KMS-11 (cell line): ENCODE data around the gene SLC25A13.

ENCODE experiments used
- H2AFZ ChIP-seq: fragments of 200-600 bp; sonication (generic); 2 replicates; pipeline ENCODE4 v1.6.1; 2016; ENCODE audit warnings: antibody characterized with exemption, mixed run types, low read depth
- H3K27ac ChIP-seq: fragments of 200-600 bp; sonication (generic); 2 replicates; pipeline ENCODE4 v1.6.1; 2016; ENCODE audit warnings: mild to moderate bottlenecking, mixed run types
- H3K27me3 ChIP-seq: fragments of 200-600 bp; sonication (generic); 2 replicates; pipeline ENCODE4 v1.6.1; 2017; ENCODE audit warnings: mild to moderate bottlenecking, low read depth, mixed run types, moderate library complexity; ENCODE audit not compliant: insufficient read depth
- H3K36me3 ChIP-seq: fragments of 200-600 bp; sonication (generic); 2 replicates; pipeline ENCODE4 v1.6.1; 2017; ENCODE audit warnings: mild to moderate bottlenecking, mixed run types; ENCODE audit not compliant: insufficient read depth
- H3K4me1 ChIP-seq: fragments of 200-600 bp; sonication (generic); 2 replicates; pipeline ENCODE4 v1.6.1; 2016; ENCODE audit warnings: mild to moderate bottlenecking, low read depth, mixed run types; ENCODE audit not compliant: poor library complexity, severe bottlenecking
- H3K4me2 ChIP-seq: fragments of 200-600 bp; sonication (generic); 2 replicates; pipeline ENCODE4 v1.7.0; 2016; ENCODE audit warnings: mild to moderate bottlenecking, mixed run types
- H3K4me3 ChIP-seq: fragments of 200-600 bp; sonication (generic); IDR thresholded peaks from 2 replicates; pipeline ENCODE4 v1.6.1; 2017; ENCODE audit warnings: low read depth, low read length, mixed read lengths; ENCODE audit not compliant: insufficient read depth
- H3K79me2 ChIP-seq: fragments of 200-600 bp; sonication (generic); 2 replicates; pipeline ENCODE4 v1.6.1; 2016; ENCODE audit warnings: low read depth, mixed run types; ENCODE audit not compliant: insufficient read depth
- H3K9ac ChIP-seq: fragments of 200-600 bp; sonication (generic); 2 replicates; pipeline ENCODE4 v1.6.1; 2016; ENCODE audit warnings: mild to moderate bottlenecking, mixed run types
- H4K20me1 ChIP-seq: fragments of 200-600 bp; sonication (generic); 2 replicates; pipeline ENCODE4 v1.6.1; 2016; ENCODE audit warnings: mild to moderate bottlenecking, mixed run types; ENCODE audit not compliant: insufficient read depth
- TF ChIP-seq, protein P1 (sequence below): fragments of 200-600 bp; sonication (generic); conservative IDR thresholded peaks from 2 replicates; pipeline ENCODE4 v1.6.1; 2017; ENCODE audit warnings: low read depth, mild to moderate bottlenecking, antibody characterized with exemption, low read length, moderate library complexity, mixed read lengths

Gene SLC25A13

DNA sequence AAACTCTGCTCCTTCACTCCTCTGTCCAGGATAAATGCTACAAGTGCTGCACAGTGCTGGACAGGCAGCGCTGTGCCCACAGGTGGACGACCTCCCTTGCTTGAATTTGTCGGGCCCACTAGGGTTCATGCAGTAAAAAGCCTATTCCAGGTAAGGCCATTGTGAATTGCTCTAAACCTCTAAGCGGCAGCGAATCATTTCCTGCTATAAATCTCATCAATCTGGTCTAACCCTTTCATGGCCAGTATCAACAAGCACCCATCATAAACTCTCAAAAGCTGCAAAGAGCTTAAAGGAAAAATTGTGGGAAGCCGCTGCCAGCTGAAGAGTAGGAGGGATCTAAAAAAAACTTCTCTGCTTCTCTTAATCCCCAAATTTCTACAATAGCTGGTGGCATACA is 134.2 kb downstream of the SLC25A13 start:
- H3K27ac ChIP-seq: no peak overlapping the region
- no peak overlapping the region for H2AFZ ChIP-seq
- H3K4me3 ChIP-seq: no peak overlapping the region
- no peak overlapping the region for H3K9ac ChIP-seq
- H3K4me2 ChIP-seq: no peak overlapping the region
- H4K20me1 ChIP-seq: no peaks in the 10 kb centered on the region
- H3K27me3 ChIP-seq: no peaks in the 10 kb centered on the region
- no peaks in the 10 kb centered on the region for H3K4me1 ChIP-seq
- H3K36me3 ChIP-seq: no peaks in the 10 kb centered on the region
- no peaks in the 10 kb centered on the region for H3K79me2 ChIP-seq
- TF ChIP-seq, protein P1, sequence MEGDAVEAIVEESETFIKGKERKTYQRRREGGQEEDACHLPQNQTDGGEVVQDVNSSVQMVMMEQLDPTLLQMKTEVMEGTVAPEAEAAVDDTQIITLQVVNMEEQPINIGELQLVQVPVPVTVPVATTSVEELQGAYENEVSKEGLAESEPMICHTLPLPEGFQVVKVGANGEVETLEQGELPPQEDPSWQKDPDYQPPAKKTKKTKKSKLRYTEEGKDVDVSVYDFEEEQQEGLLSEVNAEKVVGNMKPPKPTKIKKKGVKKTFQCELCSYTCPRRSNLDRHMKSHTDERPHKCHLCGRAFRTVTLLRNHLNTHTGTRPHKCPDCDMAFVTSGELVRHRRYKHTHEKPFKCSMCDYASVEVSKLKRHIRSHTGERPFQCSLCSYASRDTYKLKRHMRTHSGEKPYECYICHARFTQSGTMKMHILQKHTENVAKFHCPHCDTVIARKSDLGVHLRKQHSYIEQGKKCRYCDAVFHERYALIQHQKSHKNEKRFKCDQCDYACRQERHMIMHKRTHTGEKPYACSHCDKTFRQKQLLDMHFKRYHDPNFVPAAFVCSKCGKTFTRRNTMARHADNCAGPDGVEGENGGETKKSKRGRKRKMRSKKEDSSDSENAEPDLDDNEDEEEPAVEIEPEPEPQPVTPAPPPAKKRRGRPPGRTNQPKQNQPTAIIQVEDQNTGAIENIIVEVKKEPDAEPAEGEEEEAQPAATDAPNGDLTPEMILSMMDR: no peak

DNA sequence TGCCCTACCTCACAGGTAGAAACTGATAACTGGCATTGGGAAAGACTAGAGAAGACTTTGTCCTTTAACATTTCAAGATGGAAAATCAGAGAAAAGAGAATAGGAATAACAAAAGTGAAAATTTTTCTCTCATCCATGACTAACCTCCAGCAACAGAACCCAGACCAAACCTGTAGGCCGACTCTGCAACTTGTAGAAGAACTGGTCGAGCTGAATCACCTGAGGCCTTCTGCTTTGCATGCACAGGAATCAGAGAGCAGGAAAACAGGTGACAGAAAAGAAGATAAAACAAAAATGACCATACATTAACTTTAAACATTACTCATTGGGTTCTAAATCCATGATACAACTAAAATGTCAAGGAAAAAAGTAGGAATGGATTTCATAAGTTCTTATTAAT is 137.1 kb downstream of the SLC25A13 start:
- Histone ChIP-seq H2AFZ (no peak overlapping the region), H4K20me1 (no peaks in the 10 kb centered on the region), H3K36me3 (no peaks in the 10 kb centered on the region), H3K4me1 (no peaks in the 10 kb centered on the region), H3K4me3 (no peak overlapping the region), H3K79me2 (no peaks in the 10 kb centered on the region), H3K9ac (no peak overlapping the region), H3K27me3 (no peaks in the 10 kb centered on the region), H3K4me2 (no peak overlapping the region), H3K27ac (no peak overlapping the region)
- TF ChIP-seq, protein P1: no peak

DNA sequence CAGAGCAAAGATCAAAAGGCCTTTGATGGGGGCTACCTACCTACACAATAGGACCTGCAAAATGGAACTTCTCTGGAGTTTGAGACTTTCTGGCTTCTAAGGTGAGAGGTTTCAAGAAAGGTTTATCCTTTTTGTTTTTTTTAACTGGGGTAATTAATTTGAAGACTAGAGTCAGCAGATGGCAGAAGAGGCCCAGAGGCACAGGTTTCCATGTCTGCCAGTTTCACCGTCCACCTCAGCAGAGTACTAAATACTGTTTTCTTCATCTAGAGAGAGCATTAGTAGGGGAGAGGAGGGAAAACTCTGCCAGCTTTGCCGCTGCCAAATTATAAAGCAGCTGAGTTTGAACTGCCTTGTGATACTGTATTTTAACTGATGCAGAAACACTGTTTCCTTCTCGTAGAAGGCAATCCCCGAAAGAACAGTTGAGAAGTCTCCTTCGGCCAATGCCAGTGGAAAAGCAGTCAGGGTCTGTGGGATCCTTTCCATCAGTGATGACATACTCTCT is 138.7 kb downstream of the SLC25A13 start:
- no peak overlapping the region for H2AFZ ChIP-seq
- TF ChIP-seq, protein P1: no peak
- H4K20me1 ChIP-seq: no peaks in the 10 kb centered on the region
- no peaks in the 10 kb centered on the region for H3K36me3 ChIP-seq
- H3K79me2 ChIP-seq: no peaks in the 10 kb centered on the region
- H3K4me1 ChIP-seq: no peaks in the 10 kb centered on the region
- no peaks in the 10 kb centered on the region for H3K27me3 ChIP-seq
- no peak overlapping the region for H3K4me3 ChIP-seq
- no peak overlapping the region for H3K27ac ChIP-seq
- no peak overlapping the region for H3K4me2 ChIP-seq
- no peak overlapping the region for H3K9ac ChIP-seq

DNA sequence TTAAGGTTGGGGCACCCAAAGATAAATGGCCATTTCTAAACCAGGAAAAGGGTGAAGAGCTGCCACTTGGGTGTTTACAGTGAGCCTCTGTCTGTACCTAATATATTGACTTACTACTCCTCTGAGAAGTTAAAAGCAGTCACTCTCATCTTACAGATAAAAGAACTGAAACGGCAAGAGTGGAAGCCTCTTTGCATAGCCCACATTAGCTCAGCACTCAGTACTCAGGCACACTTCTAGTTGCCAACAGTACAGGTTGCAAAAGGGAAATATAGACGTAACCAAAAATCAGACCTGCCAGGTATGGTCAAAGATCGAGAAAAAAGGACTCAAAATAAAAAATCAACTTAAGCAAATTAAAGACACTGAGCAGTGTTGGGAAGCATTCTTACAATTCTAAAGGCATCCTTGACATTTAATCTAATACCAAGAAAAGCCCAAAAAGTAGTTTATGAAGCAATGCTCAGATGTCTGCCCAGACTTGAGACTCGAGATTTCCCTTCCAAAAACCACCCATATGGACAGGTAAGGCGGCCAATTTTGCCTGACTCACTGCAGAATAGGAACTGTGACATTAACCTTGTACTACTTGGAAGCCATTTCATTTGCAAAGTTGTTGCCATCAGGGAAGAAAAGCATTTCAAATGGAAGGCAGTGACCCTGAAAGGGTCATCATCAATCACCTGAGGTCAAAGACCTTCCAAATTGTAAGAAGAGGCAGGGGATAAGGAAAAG is 139.3 kb downstream of the SLC25A13 start:
- Histone ChIP-seq H3K9ac (no peak overlapping the region), H2AFZ (no peak overlapping the region), H3K27ac (no peak overlapping the region), H3K36me3 (no peaks in the 10 kb centered on the region), H3K4me2 (no peak overlapping the region), H3K27me3 (no peaks in the 10 kb centered on the region), H3K4me1 (no peaks in the 10 kb centered on the region), H3K79me2 (no peaks in the 10 kb centered on the region), H3K4me3 (no peak overlapping the region), H4K20me1 (no peaks in the 10 kb centered on the region)
- TF ChIP-seq, protein P1: no peak
